ENCODE data around the gene WASF1.
"Not testable (repeated sequence)": the region's sequence is repeated elsewhere in the genome, so short reads cannot be mapped to it uniquely, and the experiment has no call there.

Gene WASF1

DNA sequence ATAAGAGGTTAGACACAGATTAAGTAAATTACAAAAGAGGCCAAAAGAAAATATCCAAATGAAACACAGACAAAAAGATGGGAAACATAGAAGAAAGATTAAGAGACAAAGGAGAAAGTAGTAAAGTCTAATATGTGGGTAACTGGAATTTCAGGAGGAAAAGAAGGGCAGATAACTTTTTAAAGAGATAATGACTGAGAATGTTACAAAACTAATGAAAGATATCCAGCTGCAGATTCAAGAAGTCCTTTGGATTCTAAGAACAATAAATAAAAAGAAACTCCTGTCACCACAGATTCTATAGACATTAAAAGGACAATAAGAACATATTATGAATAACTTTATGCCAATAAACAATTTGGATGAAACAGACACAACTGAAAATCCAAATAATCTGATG, 90.1 kb downstream of the WASF1 start:
- DNase-seq (ENCODE audit: low read depth in 2 of 2), result no peak

DNA sequence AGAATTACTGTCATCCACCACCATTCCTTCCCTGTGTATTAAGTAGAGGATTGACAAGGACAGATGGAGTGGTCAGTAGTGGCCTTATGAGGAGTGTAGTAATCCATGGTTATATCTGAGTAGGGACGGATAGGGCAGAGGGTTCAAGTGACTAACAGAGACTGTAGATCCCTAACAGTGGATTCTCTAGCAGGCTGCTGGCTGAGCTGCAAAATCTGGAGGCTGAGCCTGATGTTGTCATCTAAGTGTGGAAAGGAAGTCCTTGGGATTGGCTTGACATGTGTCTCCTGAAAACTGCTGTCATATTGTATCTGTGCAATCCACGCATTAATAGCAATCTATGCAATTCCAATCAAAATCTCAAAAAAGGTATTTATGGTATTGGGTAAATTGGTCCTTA, 94.2 kb downstream of the WASF1 start:
- no peak for DNase-seq (ENCODE audit: low read depth in 2 of 2)

- DNase-seq (ENCODE audit: low read depth in 2 of 2), result no peak
Observed at GRCh38 chr6:110083875-110084585, 95.4 kb downstream of the WASF1 start.

DNA sequence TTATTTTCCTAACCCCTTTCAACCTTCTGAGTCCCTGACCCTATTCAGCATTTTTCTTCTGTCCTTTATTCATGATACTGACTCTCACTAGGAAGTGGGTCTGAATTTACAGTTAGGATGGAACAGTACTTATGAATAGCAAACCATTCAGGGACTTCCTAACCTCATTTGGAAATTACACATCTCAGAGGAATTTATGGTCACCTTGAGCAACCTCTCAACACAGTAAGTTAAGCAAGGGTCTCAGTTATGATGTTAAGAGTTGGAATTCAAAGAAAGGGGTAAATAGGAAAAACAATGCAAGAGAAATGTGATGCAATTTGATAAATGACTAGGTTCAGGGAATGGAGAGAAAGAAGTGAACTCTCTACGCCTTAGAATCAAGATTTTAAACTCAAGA, 104.1 kb downstream of the WASF1 start:
- DNase-seq (ENCODE audit: low read depth in 2 of 2), result no peak

DNA sequence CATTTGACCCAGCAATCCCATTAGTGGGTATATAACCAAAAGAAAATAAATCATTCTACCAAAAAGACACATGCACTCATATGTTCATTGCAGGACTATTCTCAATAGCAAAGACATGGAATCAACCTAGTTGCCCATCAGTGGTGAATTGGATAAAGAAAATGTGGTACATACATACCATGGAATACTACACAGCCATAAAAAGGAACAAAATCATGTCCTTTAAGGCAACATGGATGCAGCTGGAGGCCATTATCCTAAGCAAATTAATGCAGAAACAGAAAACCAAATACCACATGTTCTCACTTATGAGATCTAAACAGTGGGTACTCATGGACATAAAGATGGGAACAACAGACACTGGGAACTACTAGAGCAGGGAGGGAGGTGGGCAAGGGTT, 106.0 kb downstream of the WASF1 start:
- not testable (repeated sequence) for DNase-seq (ENCODE audit: low read depth in 2 of 2)

- no peak for DNase-seq (ENCODE audit: low read depth in 2 of 2)
Observed at GRCh38 chr6:110068592-110068967, 110.9 kb downstream of the WASF1 start.

DNA sequence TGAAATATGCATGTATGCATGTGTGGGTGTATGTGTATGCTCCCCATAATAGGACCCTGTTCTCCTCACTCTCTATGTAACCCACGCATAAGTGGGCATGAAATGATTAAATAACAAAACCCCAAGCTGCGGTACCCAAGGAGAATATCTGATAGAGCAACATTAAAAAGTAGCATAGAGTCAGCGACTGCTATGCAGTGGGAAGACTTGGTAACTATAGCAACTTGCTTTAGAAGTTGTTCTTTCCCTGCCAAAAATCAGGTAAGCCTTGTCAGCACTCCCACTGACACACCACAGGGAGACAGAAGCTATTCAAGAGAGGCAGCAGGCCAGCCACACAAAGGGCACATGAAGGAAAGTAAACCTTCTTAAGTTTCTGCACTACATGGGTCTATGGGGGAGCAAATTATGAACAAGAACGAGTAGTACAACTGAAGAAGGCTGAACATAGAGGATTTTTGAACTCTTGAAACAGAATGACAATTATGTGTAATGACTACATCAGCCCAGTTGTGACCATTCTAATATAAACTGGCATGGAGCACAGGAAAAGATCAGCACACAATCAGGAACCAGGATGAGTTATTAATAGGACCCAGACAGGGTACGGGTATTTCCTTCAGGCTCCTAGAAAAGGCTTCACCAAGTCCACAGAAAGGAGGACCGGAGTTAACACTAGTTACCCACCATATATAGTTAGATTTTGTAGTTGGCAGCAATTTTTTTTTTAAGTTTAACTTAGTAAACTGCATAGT, 111.5 kb downstream of the WASF1 start:
- DNase-seq (ENCODE audit: low read depth in 2 of 2), result no peak

GRCh38 chr6:110064744-110065524, 114.5 kb downstream of the WASF1 start:
- no peak for DNase-seq (ENCODE audit: low read depth in 2 of 2)

- DNase-seq (ENCODE audit: low read depth in 2 of 2), result no peak
Observed at GRCh38 chr6:110063594-110064263, 115.7 kb downstream of the WASF1 start.

DNA sequence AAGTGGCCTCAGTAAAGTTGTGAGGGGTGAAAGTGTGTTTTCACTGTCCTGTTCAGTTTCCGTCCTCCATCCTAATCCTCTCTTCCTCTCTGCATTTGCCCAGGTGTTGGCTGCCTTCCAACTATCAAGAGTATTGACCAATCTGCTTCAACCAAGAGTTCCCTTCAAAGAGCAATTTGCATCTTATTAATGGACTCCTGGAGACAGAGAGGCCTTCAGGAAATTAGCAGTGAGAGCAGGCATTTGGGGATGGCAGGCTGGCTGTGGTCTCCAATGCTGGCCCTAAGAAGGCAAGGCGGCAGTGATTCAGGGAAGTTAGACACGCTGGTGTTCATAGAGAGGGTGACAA, 124.1 kb downstream of the WASF1 start:
- no peak for DNase-seq (ENCODE audit: low read depth in 2 of 2)

- no peak for DNase-seq (ENCODE audit: low read depth in 2 of 2)
Observed at GRCh38 chr6:110054664-110055386, 124.6 kb downstream of the WASF1 start.

DNA sequence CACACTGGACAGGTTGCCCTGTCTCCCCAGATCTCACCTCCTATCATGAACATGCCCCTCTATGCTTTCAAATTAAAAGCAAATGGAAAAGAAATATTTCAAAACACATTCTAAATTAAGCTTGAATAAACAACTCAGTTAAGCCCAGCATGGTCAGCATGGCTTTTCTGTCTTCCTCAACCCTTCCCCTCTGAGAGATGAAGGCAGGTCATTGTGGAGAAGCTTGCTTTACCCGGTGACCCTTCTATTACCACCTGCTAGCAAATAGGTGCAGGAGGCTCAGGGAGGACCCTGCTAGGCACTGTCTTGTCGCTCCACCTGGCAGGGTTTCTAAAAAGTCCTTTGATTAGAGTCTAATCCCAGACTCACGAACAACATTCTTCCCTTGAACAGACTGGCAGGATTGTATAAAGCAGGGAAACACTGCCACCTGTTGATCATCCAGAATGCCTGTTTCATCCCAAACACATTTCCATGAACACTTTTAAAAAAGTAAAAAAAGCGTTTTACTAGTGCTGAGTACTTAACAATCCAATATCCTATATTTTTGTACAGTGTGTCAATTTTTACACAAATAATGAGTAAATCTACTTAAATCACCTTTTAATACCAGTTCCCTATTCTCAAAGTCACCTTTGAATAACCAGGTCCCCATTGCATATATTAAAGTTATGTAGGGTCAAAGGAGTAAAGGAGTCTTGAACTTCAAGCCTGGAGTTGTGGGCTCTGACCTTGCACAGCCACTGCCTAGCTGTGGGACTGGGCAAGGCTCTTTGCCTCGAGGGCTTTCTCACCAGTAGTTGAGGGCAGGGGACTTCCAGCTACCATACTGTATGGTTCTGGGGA, 125.9 kb downstream of the WASF1 start:
- DNase-seq (ENCODE audit: low read depth in 2 of 2), result no peak

- DNase-seq (ENCODE audit: low read depth in 2 of 2), result no peak
Observed at GRCh38 chr6:110050440-110050813, 129.0 kb downstream of the WASF1 start.
